GM19397 (cell line): ENCODE data around the gene ARRDC3.

Experiments
- ATAC-seq: cut with Tn5 transposase; IDR thresholded peaks from one replicate; pipeline ENCODE4 v1.9.1; 2021; ENCODE audit warnings: mild to moderate bottlenecking, moderate library complexity; ENCODE audit not compliant: unreplicated experiment

The ARRDC3 gene

GRCh38 chr5:91384671-91385430 is 1.7 kb upstream of the ARRDC3 start:
- ATAC-seq, result no peak

GRCh38 chr5:91383956-91384300 is 811 bp upstream of the ARRDC3 start:
- no peak for ATAC-seq

- ATAC-seq, result no peak
Measured at GRCh38 chr5:91382530-91383026, 539 bp downstream of the ARRDC3 start.

GRCh38 chr5:91381774-91382359 is 1.2 kb downstream of the ARRDC3 start:
- ATAC-seq, result no peak

- no peak for ATAC-seq
Measured at GRCh38 chr5:91381239-91381773, 1.8 kb downstream of the ARRDC3 start.

GRCh38 chr5:91380491-91381238 is 2.5 kb downstream of the ARRDC3 start:
- ATAC-seq, result peak; percentile 52

- peak; percentile 58 for ATAC-seq
Measured at GRCh38 chr5:91379914-91380490, 3.1 kb downstream of the ARRDC3 start.

GRCh38 chr5:91379246-91379913 is 3.7 kb downstream of the ARRDC3 start:
- ATAC-seq, result no peak

- ATAC-seq, result no peak
Measured at GRCh38 chr5:91378752-91379211, 4.3 kb downstream of the ARRDC3 start.

GRCh38 chr5:91374893-91375520 is 8.1 kb downstream of the ARRDC3 start:
- ATAC-seq, result no peak

- no peak for ATAC-seq
Measured at GRCh38 chr5:91373600-91373999, 9.5 kb downstream of the ARRDC3 start.

- ATAC-seq, result no peak
Measured at GRCh38 chr5:91373006-91373405, 10.1 kb downstream of the ARRDC3 start.

GRCh38 chr5:91369480-91369879 is 13.6 kb downstream of the ARRDC3 start:
- no peak for ATAC-seq

GRCh38 chr5:91367908-91368648 is 15.0 kb downstream of the ARRDC3 start:
- ATAC-seq, result no peak

GRCh38 chr5:91367344-91367743 is 15.8 kb downstream of the ARRDC3 start:
- no peak for ATAC-seq

GRCh38 chr5:91366551-91366950 is 16.6 kb downstream of the ARRDC3 start:
- no peak for ATAC-seq

GRCh38 chr5:91365498-91365897 is 17.6 kb downstream of the ARRDC3 start:
- no peak for ATAC-seq

- ATAC-seq, result no peak
Measured at GRCh38 chr5:91362935-91363334, 20.2 kb downstream of the ARRDC3 start.

GRCh38 chr5:91361790-91362189 is 21.3 kb downstream of the ARRDC3 start:
- ATAC-seq, result no peak
